ENCODE data around the gene XPNPEP3.

The XPNPEP3 gene

DNA sequence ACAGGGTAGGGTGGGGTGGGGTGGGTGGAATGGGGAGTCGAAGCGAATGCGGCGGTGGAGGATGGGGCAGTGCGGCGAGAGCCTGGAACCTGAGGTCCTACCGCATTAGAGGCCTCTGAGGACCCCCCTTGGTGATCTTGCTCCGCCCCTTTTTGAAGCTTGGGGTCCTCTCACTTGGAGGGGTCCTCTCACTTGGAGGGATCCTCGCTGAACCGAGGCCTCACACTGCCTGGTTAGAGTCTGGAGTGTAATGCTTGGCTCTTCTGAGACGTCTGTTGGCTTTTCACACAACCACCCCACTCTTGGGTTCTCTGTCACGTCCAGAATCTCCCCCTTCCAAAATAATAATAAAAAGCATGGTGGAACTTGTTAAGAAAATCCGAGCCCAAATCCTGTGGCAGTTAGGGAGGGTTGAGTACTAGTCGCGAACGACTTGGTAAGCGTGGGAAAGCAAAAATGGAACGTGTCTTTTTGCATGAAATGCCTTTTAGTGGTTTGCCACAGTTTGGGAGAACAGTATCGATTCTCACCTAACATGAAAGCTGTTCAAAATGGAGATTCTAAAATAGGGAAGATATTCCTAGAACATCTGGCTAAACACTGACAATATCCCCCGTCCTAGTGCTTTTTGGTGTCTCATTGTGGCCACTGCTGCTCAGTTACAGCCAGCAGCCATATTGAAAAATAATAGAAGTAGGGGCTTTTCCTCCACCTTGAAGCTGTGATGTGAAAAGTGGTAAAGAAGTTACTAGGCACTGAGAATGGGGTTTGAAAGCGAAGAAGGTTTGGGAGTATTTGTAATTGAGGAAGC is 95.1 kb downstream of the XPNPEP3 start:
- DNase-seq = no peak

DNA sequence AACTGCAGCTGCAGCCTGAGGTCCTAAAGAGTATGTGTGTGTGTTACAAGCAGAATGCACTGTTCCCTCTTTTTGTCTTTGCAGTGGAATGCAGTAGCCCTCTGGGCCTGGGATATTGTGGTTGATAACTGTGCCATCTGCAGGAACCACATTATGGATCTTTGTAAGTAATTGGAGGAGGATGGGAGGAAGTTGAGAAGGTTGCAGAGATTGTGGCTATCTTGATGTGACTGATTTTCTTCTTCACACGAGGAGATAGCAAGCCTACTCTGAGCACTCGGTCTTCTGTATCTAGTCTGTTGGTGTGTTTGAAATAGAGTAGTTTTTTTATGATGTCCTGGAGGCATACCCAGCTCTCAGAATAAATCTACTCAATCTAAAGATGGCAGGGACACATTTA is 96.5 kb downstream of the XPNPEP3 start:
- DNase-seq = no peak

DNA sequence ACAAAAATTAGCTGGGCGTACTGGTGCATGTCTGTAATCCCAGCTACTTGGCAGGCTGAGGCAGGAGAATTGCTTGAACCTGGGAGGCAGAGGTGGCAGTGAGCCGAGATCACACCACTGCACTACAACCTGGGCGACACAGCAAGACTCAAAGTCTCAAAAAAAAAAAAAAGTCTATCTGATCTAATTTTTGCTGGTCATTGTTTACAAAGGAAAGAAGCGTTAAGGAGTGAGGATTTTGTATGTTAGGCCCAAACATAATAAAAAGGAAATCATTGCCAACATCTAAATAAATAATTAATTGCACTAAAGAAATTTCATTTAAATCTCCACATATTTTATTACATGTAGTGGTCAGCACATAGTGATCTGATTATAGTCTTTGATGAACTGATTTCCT is 97.2 kb downstream of the XPNPEP3 start:
- no peak for DNase-seq

DNA sequence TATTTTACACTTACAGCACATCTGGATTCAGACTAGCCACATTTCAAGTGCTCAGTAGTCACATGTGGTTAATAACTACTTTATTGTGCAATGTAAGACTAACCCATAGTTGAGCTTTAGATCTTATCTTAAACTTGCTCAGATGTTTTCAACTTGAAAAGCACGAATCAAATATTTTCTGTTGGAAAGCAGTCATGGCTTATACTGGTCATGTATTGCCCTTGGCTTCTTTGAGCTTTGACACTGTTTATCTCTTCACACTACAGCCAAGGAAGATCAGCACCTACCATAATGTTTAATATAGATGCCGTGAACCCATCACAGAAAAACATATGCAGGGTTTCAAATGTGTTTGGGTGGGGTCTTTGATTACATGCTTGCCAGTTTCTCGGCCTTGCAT is 98.6 kb downstream of the XPNPEP3 start:
- DNase-seq = no peak

DNA sequence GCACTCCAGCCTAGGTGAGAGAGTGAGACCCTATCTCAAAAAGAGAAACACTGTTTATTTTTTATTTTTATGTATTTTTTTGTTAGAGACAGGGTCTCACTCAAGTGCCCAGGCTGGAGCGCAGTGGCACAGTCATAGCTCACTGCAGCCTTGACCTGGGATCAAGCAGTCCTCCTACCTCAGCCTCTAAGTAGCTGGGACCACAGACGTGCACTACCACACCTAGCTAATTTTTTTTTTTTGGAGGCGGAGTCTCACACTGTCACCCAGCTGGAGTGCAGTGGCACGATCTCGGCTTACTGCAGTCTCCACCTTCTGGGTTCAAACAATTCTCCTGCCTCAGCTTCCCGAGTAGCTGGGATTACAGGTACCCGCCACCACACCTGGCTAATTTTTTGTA is 100.7 kb downstream of the XPNPEP3 start:
- DNase-seq = no peak

DNA sequence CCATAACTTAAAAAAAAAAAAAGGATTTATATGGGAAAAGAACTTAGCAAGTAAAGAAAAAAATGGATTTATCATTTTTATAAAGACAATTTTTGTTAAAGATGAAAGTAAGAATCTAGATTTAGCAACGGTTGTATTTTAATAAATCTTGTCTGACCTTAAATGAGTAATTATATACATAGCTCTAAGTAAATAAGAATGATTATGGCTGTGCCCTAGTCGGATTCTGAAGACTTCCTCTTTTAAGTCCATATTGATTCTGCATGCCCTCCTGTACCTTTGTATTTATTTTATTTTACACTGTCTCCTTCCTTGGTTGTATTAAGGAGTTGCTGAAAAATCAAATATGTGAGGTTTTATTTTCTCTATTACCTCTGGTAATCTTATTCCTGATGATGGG is 101.4 kb downstream of the XPNPEP3 start:
- no peak for DNase-seq

DNA sequence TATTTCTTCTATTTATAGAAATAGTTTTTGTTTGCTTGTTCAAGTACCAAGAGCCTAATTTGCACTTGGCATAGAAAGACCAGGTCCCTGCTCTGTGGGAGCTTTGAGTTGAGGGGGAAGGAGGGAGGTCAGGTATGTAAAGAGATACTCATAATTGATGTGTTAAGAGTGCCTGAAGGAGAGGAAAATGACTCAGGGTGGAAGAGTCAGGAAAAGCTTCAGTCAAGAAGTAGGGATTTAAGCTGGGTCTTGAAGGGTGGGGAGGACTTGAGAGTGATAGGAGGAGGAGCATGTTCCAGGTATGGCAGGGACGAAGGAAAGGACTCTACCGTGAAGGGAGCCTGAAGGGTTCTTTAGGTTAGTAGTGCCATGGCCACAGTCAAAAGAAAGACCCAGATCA is 103.2 kb downstream of the XPNPEP3 start:
- DNase-seq = no peak

DNA sequence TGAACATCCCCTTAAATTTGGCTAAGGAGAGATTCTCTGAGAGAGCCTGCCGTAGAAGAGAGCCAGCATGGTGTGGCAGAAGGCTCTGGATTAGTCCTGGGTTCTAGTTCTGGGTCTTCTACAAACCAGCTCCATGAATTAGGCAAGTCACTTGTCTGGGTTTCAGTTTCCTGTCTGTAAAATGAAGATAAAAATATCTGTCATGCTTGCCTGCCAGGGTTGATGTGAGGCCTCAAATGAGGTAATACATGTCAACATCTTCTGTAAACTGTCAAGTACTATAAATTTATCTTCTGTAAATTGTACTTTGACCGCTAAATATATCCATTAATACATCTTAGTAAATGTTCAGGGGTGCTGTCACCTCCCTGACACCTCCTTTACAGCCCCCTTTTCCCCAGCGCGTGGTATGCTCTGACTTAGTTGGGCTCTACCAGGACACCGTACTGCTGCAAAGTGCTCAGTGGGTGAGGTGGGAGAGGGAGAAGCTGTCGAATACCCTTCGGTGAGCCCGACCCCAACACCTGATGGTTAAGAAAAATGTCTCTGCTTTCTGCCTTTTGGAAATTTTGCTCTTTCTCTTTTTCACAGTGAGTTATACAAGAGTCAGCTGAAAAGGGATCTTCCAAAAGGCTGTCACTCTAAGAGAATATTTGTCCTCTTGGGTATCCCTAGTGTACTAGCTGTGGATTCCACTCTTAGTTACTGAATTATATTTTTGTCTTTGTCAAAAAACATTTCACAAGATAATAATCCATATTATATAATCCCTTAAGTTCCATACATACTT is 109.2 kb downstream of the XPNPEP3 start:
- no peak for DNase-seq

DNA sequence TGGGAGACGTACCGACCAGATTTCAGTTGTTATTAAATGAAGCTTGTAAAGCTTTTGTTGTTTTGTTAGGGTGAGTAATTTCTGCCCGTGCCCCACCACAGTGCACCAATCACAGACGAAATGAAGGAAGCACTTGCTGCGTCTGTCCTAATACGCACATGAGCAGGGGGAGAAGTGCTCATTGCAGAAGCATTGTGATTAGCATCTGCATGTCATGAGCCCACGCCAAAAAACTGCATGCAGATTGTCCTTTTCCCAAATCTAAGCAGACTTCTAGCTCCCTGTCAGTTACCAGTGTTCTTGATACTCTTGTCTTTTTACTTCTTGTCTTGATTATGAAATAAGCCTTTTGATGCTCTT is 109.8 kb downstream of the XPNPEP3 start:
- no peak for DNase-seq

DNA sequence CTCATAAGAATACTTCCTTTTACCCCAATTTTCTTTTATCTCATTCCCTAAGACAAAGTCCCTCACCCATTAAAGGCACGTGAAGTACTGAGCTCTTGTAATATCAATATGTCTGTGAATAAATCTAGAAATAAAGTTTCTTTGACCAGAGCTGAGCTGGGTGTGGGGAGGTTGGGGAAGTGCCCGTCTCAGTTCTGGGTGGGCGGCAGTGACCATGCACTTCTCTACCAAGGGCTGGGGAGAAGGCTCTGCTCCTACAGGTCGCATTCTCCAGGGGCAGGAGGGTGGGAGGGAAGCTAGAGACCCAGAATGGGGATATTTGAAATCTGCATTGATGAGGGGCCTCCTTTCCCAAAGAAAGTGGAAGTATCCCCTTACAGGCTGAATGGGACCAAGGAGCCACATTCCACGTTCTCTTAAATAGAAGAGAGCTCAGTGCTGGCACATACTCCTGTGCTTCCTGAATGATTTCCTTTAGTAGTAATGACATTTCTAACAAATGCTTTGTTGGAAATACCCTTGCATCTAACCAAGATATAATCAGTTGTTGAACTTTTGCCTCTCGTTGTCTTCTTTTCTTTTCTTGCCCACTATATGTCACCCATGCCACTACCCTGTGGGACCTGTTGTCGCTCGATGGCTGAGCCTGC is 110.3 kb downstream of the XPNPEP3 start:
- no peak for DNase-seq

DNA sequence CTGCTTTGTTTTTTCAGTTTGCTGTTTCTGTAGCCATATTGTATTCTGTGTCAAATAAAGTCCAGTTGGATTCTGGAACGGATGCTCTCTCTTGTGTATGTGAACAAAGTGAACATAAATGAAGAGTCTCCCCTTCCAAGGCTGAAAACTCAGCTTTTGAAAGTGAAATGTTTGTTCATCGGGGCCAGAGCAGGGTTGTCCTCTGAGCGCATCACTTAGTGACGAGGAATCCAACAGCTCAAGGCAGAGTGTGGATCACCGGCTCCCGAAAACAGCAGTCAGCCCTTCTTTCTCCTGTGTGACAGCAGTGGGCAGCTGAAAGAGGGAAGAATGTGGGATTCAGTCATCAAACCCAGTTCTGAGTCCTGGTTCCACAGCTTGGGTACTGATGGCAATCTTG is 115.6 kb downstream of the XPNPEP3 start:
- no peak for DNase-seq

DNA sequence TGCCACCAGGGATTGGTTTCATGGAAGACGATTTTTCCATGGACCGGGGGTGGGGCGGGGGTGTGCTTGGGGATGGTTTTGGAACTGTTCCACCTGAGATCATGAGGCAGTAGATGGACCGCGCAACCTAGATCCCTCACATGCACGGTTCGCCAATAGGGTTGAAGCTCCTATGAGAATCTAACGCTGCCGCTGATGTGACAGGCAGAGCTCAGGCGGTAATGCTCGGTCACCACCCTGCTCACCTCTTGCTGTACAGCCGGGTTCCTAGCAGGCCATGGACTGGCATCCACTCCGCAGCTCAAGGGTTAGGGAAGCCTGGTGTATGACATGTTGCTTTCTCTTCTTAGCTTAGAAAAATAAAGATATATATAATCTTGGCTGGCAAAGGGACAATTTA is 116.2 kb downstream of the XPNPEP3 start:
- DNase-seq = no peak

DNA sequence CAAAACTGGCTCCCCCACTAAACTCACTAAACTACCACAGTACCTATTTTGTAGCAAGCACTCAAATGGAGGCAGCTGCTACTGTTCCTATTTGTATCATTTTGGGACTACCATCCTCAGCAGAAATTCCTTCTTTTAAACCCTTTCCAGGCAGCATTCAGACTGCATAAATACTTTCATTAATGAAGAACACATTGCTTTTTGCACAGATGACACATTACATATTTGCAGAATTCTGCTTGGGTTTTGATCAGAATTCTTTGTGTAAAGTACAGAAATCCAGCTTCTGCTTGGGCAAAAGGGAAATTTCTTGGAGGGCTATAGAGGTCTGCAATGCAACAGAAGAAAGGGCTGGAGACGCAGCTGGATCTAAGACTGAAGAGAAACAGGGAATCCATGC is 118.4 kb downstream of the XPNPEP3 start:
- no peak for DNase-seq

DNA sequence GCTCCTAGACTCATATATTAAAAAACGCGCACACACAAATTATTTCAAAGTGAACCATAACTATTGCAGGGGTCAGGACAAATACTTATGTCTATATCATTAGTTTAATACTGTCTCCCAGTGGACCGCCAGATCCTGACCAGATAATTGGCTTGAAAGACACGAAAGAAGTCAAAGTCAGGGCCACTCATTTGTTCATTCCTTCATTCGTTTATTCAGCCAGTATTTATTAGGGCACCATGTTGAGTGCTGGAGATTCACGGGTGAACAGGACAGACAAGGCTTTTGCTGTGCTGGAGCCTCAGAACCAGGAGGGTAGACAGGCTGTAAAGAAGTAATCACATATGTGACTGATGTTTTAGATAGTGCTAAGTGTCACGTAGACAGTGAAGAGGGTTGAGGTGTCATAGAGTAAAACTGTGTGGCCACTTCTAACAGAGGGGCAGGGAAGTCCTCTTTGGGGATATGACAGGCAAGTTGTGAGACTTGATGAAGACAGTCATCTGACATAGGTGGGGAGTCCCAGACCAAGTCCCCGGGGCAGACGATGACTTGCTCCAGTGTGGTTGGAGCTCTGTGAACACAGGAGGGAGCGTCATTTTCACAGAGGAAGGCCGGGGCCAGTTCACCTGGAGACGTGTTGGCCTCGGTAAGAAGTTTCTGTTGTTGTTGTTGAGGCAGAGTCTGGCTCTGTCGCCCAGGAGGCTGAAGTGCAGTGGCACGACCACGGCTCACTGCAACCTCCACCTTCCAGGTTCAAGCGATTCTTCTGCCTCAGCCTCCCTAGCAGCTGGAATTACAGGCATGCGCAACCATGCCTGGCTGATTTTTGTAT is 120.1 kb downstream of the XPNPEP3 start:
- DNase-seq = no peak

DNA sequence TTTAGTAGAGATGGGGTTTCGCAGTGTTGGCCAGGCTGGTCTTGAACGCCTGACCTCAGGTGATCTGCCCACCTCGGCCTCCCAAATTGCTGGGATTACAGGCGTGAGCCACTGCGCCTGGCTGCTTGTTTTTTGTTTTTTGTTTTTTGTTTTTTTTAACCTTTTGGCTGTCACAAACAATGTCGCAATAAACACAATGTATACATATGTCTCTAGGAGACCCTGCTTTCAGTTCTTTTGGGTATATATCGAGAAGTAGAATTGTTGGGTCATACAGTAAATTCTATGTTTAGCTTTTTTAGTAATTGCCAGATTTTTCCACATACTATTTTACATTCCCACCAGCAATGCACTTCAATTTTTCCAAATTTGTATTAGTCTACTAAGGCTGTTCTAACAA is 122.2 kb downstream of the XPNPEP3 start:
- no peak for DNase-seq

DNA sequence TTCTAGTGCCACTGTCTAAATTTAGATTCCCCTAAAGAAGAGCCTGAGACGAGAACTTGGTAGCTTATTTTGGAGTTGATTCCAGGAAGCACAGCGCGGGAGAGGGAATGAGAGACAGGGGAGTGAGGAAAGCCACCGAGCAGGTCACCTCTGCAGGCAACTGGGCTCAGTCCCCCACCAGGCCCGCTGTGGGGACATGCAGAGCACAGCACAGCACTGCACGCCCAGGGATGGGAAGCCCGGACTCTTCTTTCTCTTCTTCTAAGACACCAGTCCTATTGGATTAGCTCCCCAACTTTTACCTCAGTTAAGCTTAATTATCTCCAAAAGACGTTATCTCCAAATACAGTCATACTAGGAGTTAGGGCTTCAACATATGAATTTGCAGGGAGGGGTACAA is 122.9 kb downstream of the XPNPEP3 start:
- DNase-seq = no peak
